ENCODE measurements around the gene CMC2.

Gene CMC2

DNA sequence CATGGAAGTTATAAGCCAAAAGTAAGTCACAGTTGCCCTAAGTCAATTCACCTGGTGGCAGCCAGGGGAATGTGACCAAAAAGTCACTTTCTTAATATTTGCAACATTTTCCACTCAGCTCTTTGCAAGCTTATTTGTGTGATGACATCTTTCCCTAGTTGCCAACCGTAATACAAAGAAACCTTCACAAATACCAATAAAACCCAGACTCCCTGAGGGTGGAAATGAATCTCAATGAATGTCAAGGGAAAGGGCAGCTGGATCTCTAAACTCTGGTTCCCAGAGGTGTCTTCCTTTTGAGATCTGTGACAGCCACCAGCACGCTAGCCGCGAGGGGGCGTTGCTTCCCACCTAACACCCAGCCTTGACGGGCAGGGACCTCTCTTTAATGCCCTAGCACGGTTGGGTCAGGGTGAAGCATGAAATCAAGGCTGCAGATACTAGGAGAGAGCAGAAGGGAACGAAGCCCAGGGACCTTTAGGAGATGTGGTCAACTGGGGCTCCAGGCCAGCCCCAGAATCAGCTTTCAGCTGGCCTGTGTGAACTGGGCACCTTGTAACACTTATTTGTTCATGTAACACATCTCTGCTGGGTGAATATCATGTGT is 82.2 kb downstream of the CMC2 start:
- DNase-seq, result no peak

DNA sequence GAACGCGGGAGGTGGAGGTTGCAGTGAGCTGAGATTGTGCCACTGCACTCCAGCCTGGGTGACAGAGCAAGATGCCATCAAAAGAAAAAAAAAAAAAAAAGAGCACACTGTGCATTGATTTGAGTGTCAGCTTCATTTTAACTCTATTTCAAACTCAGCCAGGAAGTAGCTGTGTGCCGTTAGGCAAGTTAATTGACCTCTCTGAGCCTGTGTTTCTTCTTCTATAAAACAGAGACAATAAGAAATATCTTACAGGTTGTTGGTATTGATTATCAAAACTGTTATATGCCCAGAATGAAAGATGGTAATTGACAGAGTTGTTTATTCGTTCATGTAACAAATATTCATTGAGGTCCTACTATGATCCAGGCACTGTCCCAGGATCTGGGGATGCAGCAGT is 83.3 kb downstream of the CMC2 start:
- no peak for DNase-seq

Measured in KG1 (cell line).